Keratinocyte (primary cell): ENCODE data around the gene CLSTN2. TPM values are rescaled to one million over a fixed set of nuclear protein-coding genes. Genes with fewer than 3 reads are reported as not detected.

Source experiments
- DNase-seq: peaks from one replicate; pipeline ENCODE4 v3.0.0-alpha.2; 2011; ENCODE audit warnings: low read depth, missing footprints, low spot score
- FAIRE-seq: peaks from 2 replicates; lab custom pipeline; 2011; peaks lifted over from hg19 to GRCh38; lab: Jason Lieb, UNC
- H2AFZ ChIP-seq: 2 replicates; pipeline ENCODE4 v1.6.0; 2012; ENCODE audit warnings: low read length, control low read depth, inconsistent platforms; ENCODE audit not compliant: control insufficient read depth
- H3K27ac ChIP-seq: 2 replicates; pipeline ENCODE4 v1.5.1; 2011; ENCODE audit warnings: low read length; ENCODE audit not compliant: control insufficient read depth, insufficient read depth
- H3K27me3 ChIP-seq: 3 replicates; pipeline ENCODE4 v1.6.0; 2011; ENCODE audit warnings: low read length; ENCODE audit not compliant: control insufficient read depth, insufficient read depth; ENCODE audit errors: extremely low read depth
- H3K36me3 ChIP-seq, 2 experiments: 2 replicates in 1 of 2; 3 replicates in 1 of 2; pipeline ENCODE4 v1.5.1; 2011; ENCODE audit warnings: low read length in 2 of 2, mild to moderate bottlenecking in 1 of 2; ENCODE audit not compliant: control insufficient read depth in 2 of 2, insufficient read depth in 2 of 2; ENCODE audit errors: extremely low read depth in 1 of 2
- H3K4me1 ChIP-seq: 3 replicates; pipeline ENCODE4 v1.5.1; 2011; ENCODE audit warnings: low read length; ENCODE audit not compliant: control insufficient read depth, insufficient read depth; ENCODE audit errors: extremely low read depth
- H3K4me2 ChIP-seq: 3 replicates; pipeline ENCODE4 v1.6.0; 2011; ENCODE audit warnings: low read depth, low read length; ENCODE audit not compliant: control insufficient read depth, insufficient read depth; ENCODE audit errors: extremely low read depth
- H3K4me3 ChIP-seq, 3 experiments: fragments of 200-600 bp in 1 of 3; sonication (generic) in 1 of 3; 2 replicates in 2 of 3; 3 replicates in 1 of 3; pipeline ENCODE4 v1.5.1; 2011 to 2016; ENCODE audit warnings: low read length in 3 of 3, mild to moderate bottlenecking in 3 of 3, control low read depth in 2 of 3, inconsistent platforms in 1 of 3, low read depth in 1 of 3, mixed read lengths in 1 of 3, mixed run types in 1 of 3, moderate library complexity in 1 of 3; ENCODE audit not compliant: control insufficient read depth in 2 of 3, insufficient read depth in 2 of 3; ENCODE audit errors: extremely low read depth in 1 of 3
- H3K79me2 ChIP-seq: 2 replicates; pipeline ENCODE4 v1.6.0; 2012; ENCODE audit warnings: low read length; ENCODE audit not compliant: control insufficient read depth, insufficient read depth
- H3K9ac ChIP-seq: 3 replicates; pipeline ENCODE4 v1.6.0; 2011; ENCODE audit warnings: low read length; ENCODE audit not compliant: control insufficient read depth, insufficient read depth; ENCODE audit errors: extremely low read depth
- H3K9me1 ChIP-seq: 3 replicates; pipeline ENCODE4 v1.6.0; 2011; ENCODE audit warnings: low read length; ENCODE audit not compliant: control insufficient read depth, insufficient read depth; ENCODE audit errors: extremely low read depth
- H3K9me3 ChIP-seq: 2 replicates; pipeline ENCODE4 v1.5.1; 2012; ENCODE audit warnings: low read depth, low read length; ENCODE audit not compliant: control insufficient read depth
- H4K20me1 ChIP-seq: 3 replicates; pipeline ENCODE4 v1.6.0; 2011; ENCODE audit warnings: low read length; ENCODE audit not compliant: control insufficient read depth, insufficient read depth; ENCODE audit errors: extremely low read depth
- EZH2 ChIP-seq: IDR thresholded peaks from one replicate; pipeline ENCODE4 v1.6.1; 2012; ENCODE audit warnings: inconsistent platforms, mild to moderate bottlenecking, low read length, moderate library complexity
- dilution Hi-C: fragments of 300-500 bp; cut with MboI; formaldehyde crosslinking; loops from one replicate; pipeline ENCODE4 v1.7.0; 2020; ENCODE audit warnings: low sequenced_read_pairs; ENCODE audit not compliant: extremely low pct_ligation_motif_present
- polyA plus RNA-seq, 5 experiments: library from polyadenylated mRNA; depleted of rRNA in 3 of 5; stranded (reverse) in 3 of 5; stranded (forward) in 1 of 5; unstranded in 1 of 5; fragments of >200 nt; gene quantifications; 1 replicate in 1 of 5; 2 replicates in 3 of 5; 3 replicates in 1 of 5; pipeline versions ENCODE4 v1.2.1 to v1.2.3, GENCODE V29; 2011 to 2012; ENCODE audit warnings: missing spikeins in 2 of 5, low read depth in 1 of 5, low replicate concordance in 1 of 5
- TF ChIP-seq, protein P1 (sequence below), 3 experiments: IDR thresholded peaks in 1 of 3; conservative IDR thresholded peaks in 1 of 3; optimal IDR thresholded peaks in 1 of 3; 2 replicates in 2 of 3; 3 replicates in 1 of 3; pipeline versions ENCODE3 to v1.5.1; 2011; ENCODE audit warnings: low read length in 3 of 3, mild to moderate bottlenecking in 3 of 3, moderate library complexity in 2 of 3, control low read depth in 1 of 3, inconsistent platforms in 1 of 3; ENCODE audit not compliant: insufficient read depth in 2 of 3; ENCODE audit errors: extremely low read depth in 1 of 3

The CLSTN2 gene
- polyA plus RNA-seq, 1 donor (not counting 4 experiments of a cell fraction or from before 2014, with no cell fraction given) = 0.09 TPM

DNA sequence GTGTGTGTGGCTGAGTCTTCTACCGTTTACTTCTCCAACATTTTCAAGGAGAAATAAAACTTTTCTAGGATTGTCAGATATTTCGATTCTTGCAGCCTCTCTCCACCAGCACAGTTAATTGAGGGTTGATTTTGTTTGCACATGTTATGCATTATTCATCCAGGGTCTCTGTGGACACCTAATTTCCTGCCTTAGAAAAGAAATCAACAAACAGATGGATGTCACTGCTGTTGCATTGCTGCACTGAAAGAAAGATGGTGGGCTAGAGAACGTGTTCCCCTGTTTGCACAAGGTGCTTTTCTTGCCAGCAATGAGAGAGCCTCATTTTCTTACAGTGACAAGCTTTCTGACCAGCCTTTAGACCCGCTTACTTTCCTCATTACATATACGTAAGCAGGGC, 150.0 kb downstream of the CLSTN2 start:
- no peak for TF ChIP-seq EZH2
- TF ChIP-seq, protein P1, sequence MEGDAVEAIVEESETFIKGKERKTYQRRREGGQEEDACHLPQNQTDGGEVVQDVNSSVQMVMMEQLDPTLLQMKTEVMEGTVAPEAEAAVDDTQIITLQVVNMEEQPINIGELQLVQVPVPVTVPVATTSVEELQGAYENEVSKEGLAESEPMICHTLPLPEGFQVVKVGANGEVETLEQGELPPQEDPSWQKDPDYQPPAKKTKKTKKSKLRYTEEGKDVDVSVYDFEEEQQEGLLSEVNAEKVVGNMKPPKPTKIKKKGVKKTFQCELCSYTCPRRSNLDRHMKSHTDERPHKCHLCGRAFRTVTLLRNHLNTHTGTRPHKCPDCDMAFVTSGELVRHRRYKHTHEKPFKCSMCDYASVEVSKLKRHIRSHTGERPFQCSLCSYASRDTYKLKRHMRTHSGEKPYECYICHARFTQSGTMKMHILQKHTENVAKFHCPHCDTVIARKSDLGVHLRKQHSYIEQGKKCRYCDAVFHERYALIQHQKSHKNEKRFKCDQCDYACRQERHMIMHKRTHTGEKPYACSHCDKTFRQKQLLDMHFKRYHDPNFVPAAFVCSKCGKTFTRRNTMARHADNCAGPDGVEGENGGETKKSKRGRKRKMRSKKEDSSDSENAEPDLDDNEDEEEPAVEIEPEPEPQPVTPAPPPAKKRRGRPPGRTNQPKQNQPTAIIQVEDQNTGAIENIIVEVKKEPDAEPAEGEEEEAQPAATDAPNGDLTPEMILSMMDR (optimal IDR thresholded peaks at IDR 0.05 in 1 of 3, IDR thresholded peaks at IDR 0.05 in 1 of 3, conservative IDR thresholded peaks at IDR 0.05 in 1 of 3; ENCODE audit: extremely low read depth in 1 of 3, insufficient read depth in 2 of 3, low read length in 3 of 3) = no peak
- no peaks in the 10 kb centered on the region for H3K79me2 ChIP-seq
- no peaks in the 10 kb centered on the region for H3K9me1 ChIP-seq
- H4K20me1 ChIP-seq = no peaks in the 10 kb centered on the region
- no peak overlapping the region for H3K4me2 ChIP-seq
- H3K9me3 ChIP-seq = no peaks in the 10 kb centered on the region
- H3K4me1 ChIP-seq = no peaks in the 10 kb centered on the region
- dilution Hi-C loops = no loop called here
- FAIRE-seq = no peak
- H3K9ac ChIP-seq = no peak overlapping the region
- no peak for DNase-seq
- peaks cover 3% of the 10 kb centered on the region for H3K27me3 ChIP-seq
- no peak overlapping the region for H2AFZ ChIP-seq
- no peak overlapping the region for H3K27ac ChIP-seq
- no peak overlapping the region for H3K4me3 ChIP-seq
- no peaks in the 10 kb centered on the region for H3K36me3 ChIP-seq

DNA sequence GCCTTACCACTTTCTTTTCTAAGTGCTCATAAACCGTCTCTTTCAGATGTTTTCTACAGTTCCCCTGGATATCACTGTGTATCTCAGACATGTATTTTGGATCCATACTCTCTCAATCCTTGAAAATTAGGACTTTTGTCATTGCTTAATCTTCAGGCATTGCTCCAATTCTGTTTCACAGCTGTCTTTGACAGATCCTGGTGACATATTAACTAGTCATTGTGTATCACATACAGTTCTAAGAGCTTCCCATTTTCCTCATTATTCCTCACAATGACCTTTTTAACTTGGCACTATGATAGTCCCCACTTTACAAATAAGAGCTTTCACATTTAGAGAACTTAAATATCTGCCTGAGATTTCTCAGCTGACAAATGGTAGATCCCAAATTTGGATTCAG, 151.7 kb downstream of the CLSTN2 start:
- Histone ChIP-seq H3K9me3 (no peaks in the 10 kb centered on the region), H3K4me3 (no peak overlapping the region), H3K36me3 (no peaks in the 10 kb centered on the region), H3K4me2 (no peak overlapping the region), H3K27ac (no peak overlapping the region), H3K9ac (no peak overlapping the region), H3K9me1 (no peaks in the 10 kb centered on the region), H4K20me1 (no peaks in the 10 kb centered on the region), H3K4me1 (no peaks in the 10 kb centered on the region), H3K27me3 (no peaks in the 10 kb centered on the region), H3K79me2 (no peaks in the 10 kb centered on the region), H2AFZ (no peak overlapping the region)
- dilution Hi-C loops = no loop called here
- no peak for TF ChIP-seq EZH2
- TF ChIP-seq, protein P1 (optimal IDR thresholded peaks at IDR 0.05 in 1 of 3, IDR thresholded peaks at IDR 0.05 in 1 of 3, conservative IDR thresholded peaks at IDR 0.05 in 1 of 3; ENCODE audit: extremely low read depth in 1 of 3, insufficient read depth in 2 of 3, low read length in 3 of 3) = no peak
- FAIRE-seq (no peak), DNase-seq (no peak)
